SJCRH30 (cell line): Measurements from ENCODE around the gene SMIM45.

Source experiments
- DNase-seq, 2 experiments: peaks; one replicate each; pipeline ENCODE4 v3.0.0-alpha.2; 2015 to 2020
- H3K27ac ChIP-seq: fragments of 250-450 bp; sonication (Bioruptor Pico); 2 replicates; pipeline ENCODE4 v1.5.1; 2020; ENCODE audit warnings: mild to moderate bottlenecking, moderate library complexity
- H3K27me3 ChIP-seq: fragments of 250-450 bp; sonication (Bioruptor Pico); 2 replicates; pipeline ENCODE4 v1.5.1; 2020; ENCODE audit warnings: mild to moderate bottlenecking, moderate library complexity
- H3K36me3 ChIP-seq: fragments of 250-450 bp; sonication (Bioruptor Pico); 2 replicates; pipeline ENCODE4 v1.5.1; 2020; ENCODE audit warnings: mild to moderate bottlenecking, moderate library complexity
- H3K4me1 ChIP-seq: fragments of 250-450 bp; sonication (Bioruptor Pico); 2 replicates; pipeline ENCODE4 v1.5.1; 2020; ENCODE audit warnings: mild to moderate bottlenecking, moderate library complexity
- H3K4me3 ChIP-seq: fragments of 250-450 bp; sonication (Bioruptor Pico); 2 replicates; pipeline ENCODE4 v1.5.1; 2020; ENCODE audit warnings: mild to moderate bottlenecking, moderate library complexity
- H3K9me3 ChIP-seq: fragments of 250-450 bp; sonication (Bioruptor Pico); replicated peaks from 2 replicates; pipeline ENCODE4 v1.5.1; 2020; ENCODE audit warnings: mild to moderate bottlenecking, moderate library complexity

SMIM45 gene

GRCh38 chr22:41951898-41952474 lies at the start of gene SMIM45:
SMIM45 (plus strand) TSS chr22:41952150.
- H3K36me3 ChIP-seq, result no peaks in the 10 kb centered on the region
- H3K4me1 ChIP-seq, result no peaks in the 10 kb centered on the region
- H3K4me3 ChIP-seq, result no peak within 1 kb of the TSS
- no peak within 1 kb of the TSS for H3K27ac ChIP-seq
- H3K27me3 ChIP-seq, result no peaks in the 10 kb centered on the region
- DNase-seq, result no peak
- H3K9me3 ChIP-seq, result no peaks in the 10 kb centered on the region

GRCh38 chr22:41902932-41903421 lies 49.0 kb upstream of the SMIM45 start:
- H3K27me3 ChIP-seq, result no peaks in the 10 kb centered on the region
- peaks cover 31% of the 10 kb centered on the region for H3K36me3 ChIP-seq
- no peak overlapping the region for H3K4me3 ChIP-seq
- DNase-seq, result no peak
- no peak overlapping the region for H3K27ac ChIP-seq
- H3K9me3 ChIP-seq, result no peaks in the 10 kb centered on the region
- H3K4me1 ChIP-seq, result no peaks in the 10 kb centered on the region

- H3K27ac ChIP-seq, result no peak overlapping the region
- H3K9me3 ChIP-seq, result no peaks in the 10 kb centered on the region
- peaks cover 19% of the 10 kb centered on the region for H3K36me3 ChIP-seq
- no peak for DNase-seq
- no peak overlapping the region for H3K4me3 ChIP-seq
- no peaks in the 10 kb centered on the region for H3K27me3 ChIP-seq
- no peaks in the 10 kb centered on the region for H3K4me1 ChIP-seq
Measured at GRCh38 chr22:41904450-41905410, 47.2 kb upstream of the SMIM45 start.

- Histone ChIP-seq H3K27me3 (no peaks in the 10 kb centered on the region), H3K27ac (no peak overlapping the region), H3K4me1 (no peaks in the 10 kb centered on the region), H3K9me3 (no peaks in the 10 kb centered on the region), H3K4me3 (no peak overlapping the region), H3K36me3 (peaks cover 10% of the 10 kb centered on the region)
- no peak for DNase-seq
Measured at GRCh38 chr22:41905411-41906202, 46.3 kb upstream of the SMIM45 start.

GRCh38 chr22:41906822-41907221 lies 45.1 kb upstream of the SMIM45 start:
- DNase-seq, result no peak
- no peak overlapping the region for H3K4me3 ChIP-seq
- H3K36me3 ChIP-seq, result peaks cover 10% of the 10 kb centered on the region
- no peaks in the 10 kb centered on the region for H3K9me3 ChIP-seq
- no peaks in the 10 kb centered on the region for H3K4me1 ChIP-seq
- H3K27ac ChIP-seq, result no peak overlapping the region
- no peaks in the 10 kb centered on the region for H3K27me3 ChIP-seq

GRCh38 chr22:41907436-41908401 lies 44.2 kb upstream of the SMIM45 start:
- H3K27me3 ChIP-seq, result no peaks in the 10 kb centered on the region
- DNase-seq, result no peak
- H3K4me1 ChIP-seq, result no peaks in the 10 kb centered on the region
- H3K4me3 ChIP-seq, result no peak overlapping the region
- no peaks in the 10 kb centered on the region for H3K9me3 ChIP-seq
- peaks cover 9% of the 10 kb centered on the region for H3K36me3 ChIP-seq
- H3K27ac ChIP-seq, result no peak overlapping the region

- Histone ChIP-seq H3K27ac (no peak overlapping the region), H3K9me3 (no peaks in the 10 kb centered on the region), H3K4me1 (no peaks in the 10 kb centered on the region), H3K4me3 (no peak overlapping the region), H3K36me3 (peaks cover 4% of the 10 kb centered on the region), H3K27me3 (no peaks in the 10 kb centered on the region)
- DNase-seq, result no peak
Measured at GRCh38 chr22:41908411-41909309, 43.3 kb upstream of the SMIM45 start.

- Histone ChIP-seq H3K27ac (no peak overlapping the region), H3K36me3 (no peaks in the 10 kb centered on the region; the same call in 1 of the 2 replicates), H3K4me3 (no peak overlapping the region), H3K27me3 (no peaks in the 10 kb centered on the region), H3K9me3 (no peaks in the 10 kb centered on the region), H3K4me1 (no peaks in the 10 kb centered on the region)
- DNase-seq, result no peak
Measured at GRCh38 chr22:41909310-41910049, 42.5 kb upstream of the SMIM45 start.

- Histone ChIP-seq H3K4me1 (no peaks in the 10 kb centered on the region), H3K27ac (no peak overlapping the region), H3K9me3 (no peaks in the 10 kb centered on the region), H3K4me3 (no peak overlapping the region), H3K27me3 (peaks cover 2% of the 10 kb centered on the region; the same call in 1 of the 2 replicates), H3K36me3 (no peaks in the 10 kb centered on the region)
- no peak for DNase-seq
Measured at GRCh38 chr22:41910050-41911000, 41.6 kb upstream of the SMIM45 start.

- DNase-seq, result no peak
- no peaks in the 10 kb centered on the region for H3K9me3 ChIP-seq
- no peaks in the 10 kb centered on the region for H3K36me3 ChIP-seq
- H3K4me3 ChIP-seq, result no peak overlapping the region
- no peak overlapping the region for H3K27ac ChIP-seq
- no peaks in the 10 kb centered on the region for H3K4me1 ChIP-seq
- H3K27me3 ChIP-seq, result peaks cover 5% of the 10 kb centered on the region; the same call in 1 of the 2 replicates
Measured at GRCh38 chr22:41911001-41911611, 40.8 kb upstream of the SMIM45 start.

- Histone ChIP-seq H3K4me3 (no peak overlapping the region), H3K27ac (no peak overlapping the region), H3K27me3 (peaks cover 5% of the 10 kb centered on the region; the same call in 1 of the 2 replicates), H3K9me3 (no peaks in the 10 kb centered on the region), H3K36me3 (no peaks in the 10 kb centered on the region), H3K4me1 (no peaks in the 10 kb centered on the region)
- DNase-seq, result no peak
Measured at GRCh38 chr22:41912338-41913039, 39.5 kb upstream of the SMIM45 start.
